Measurements from ENCODE around the gene CITED4. TPM values are rescaled to one million over a fixed set of nuclear protein-coding genes. Genes with fewer than 3 reads are reported as not detected.

CITED4 gene
- total RNA-seq, 2 donors from 2014 or later: 2.1 to 3.7 TPM

DNA sequence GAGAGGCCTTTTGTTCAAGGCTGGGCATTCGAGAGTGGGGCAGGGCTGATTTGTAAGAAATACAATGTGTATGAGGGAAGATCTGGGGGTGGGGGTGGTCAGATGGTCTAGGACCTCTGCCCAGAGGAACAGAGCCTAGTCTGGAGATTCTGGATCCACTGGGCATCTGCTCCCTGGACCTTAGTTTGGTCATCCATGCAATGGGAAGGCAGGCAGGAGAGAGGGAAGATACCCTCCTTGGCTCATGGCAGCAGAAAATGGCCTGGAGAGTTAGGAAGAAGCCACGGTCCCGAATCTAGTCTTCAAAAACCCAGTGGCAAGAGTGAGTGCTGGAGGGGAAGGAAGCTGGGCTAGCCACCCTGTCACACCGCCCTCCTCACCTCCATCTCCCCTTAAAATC, 38.8 kb downstream of the CITED4 start:
- no peaks in the 10 kb centered on the region for H3K9me3 Mint-ChIP-seq
- no peaks in the 10 kb centered on the region for H3K27me3 Mint-ChIP-seq
- peaks cover 11% of the 10 kb centered on the region for H3K4me1 Mint-ChIP-seq
- no peak overlapping the region for H3K4me3 Mint-ChIP-seq
- H3K36me3 Mint-ChIP-seq (ENCODE audit: low read depth): no peaks in the 10 kb centered on the region
- H3K27ac Mint-ChIP-seq: no peak overlapping the region
- no peak for ATAC-seq (replicated peaks)

GRCh38 chr1:40822890-40823289, 39.3 kb downstream of the CITED4 start:
- Mint-ChIP-seq H3K36me3 (ENCODE audit: low read depth) (no peaks in the 10 kb centered on the region), H3K4me3 (no peak overlapping the region), H3K27me3 (no peaks in the 10 kb centered on the region), H3K4me1 (peaks cover 11% of the 10 kb centered on the region), H3K9me3 (no peaks in the 10 kb centered on the region), H3K27ac (no peak overlapping the region)
- ATAC-seq (replicated peaks): no peak

GRCh38 chr1:40820911-40821693, 41.1 kb downstream of the CITED4 start:
- no peak for ATAC-seq (replicated peaks)
- H3K27me3 Mint-ChIP-seq: no peaks in the 10 kb centered on the region
- H3K4me3 Mint-ChIP-seq: no peak overlapping the region
- H3K27ac Mint-ChIP-seq: no peak overlapping the region
- H3K4me1 Mint-ChIP-seq: peaks cover 8% of the 10 kb centered on the region
- no peaks in the 10 kb centered on the region for H3K36me3 Mint-ChIP-seq (ENCODE audit: low read depth)
- H3K9me3 Mint-ChIP-seq: no peaks in the 10 kb centered on the region

DNA sequence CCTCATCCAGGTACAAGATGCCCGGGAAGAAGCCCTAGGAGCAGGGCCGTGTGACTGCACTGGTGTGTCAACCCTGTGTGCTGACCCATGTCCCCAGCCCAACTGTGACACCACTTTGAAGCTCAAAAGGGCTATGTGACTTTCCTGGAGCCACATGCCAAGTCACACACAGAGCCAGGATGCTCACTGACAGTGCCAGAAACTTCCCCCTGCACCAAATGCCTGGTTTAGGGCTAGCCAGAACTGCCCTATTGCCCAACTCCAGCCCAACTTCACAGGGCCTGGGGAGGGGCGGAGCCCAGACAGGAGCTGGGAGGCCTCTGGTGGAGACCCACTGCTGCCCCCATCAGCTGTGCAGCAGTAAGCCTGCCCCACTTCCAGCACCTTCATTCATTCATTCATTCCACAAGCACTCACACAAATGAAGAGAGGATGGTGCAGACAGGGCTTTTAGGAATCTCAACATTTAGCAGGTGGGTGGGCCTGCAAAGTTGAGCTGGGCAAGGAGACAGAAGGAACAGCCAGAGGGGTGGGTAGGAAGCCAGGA, 41.8 kb downstream of the CITED4 start:
- Mint-ChIP-seq H3K9me3 (no peaks in the 10 kb centered on the region), H3K36me3 (ENCODE audit: low read depth) (no peaks in the 10 kb centered on the region), H3K27ac (no peak overlapping the region), H3K27me3 (no peaks in the 10 kb centered on the region), H3K4me3 (peak overlapping the region; percentile 79), H3K4me1 (peaks cover 6% of the 10 kb centered on the region)
- no peak for ATAC-seq (replicated peaks)

GRCh38 chr1:40819101-40819500, 43.1 kb downstream of the CITED4 start:
- ATAC-seq (replicated peaks): no peak
- no peaks in the 10 kb centered on the region for H3K36me3 Mint-ChIP-seq (ENCODE audit: low read depth)
- H3K9me3 Mint-ChIP-seq: no peaks in the 10 kb centered on the region
- no peaks in the 10 kb centered on the region for H3K27me3 Mint-ChIP-seq
- peak overlapping the region; percentile 79 for H3K4me3 Mint-ChIP-seq
- no peaks in the 10 kb centered on the region for H3K4me1 Mint-ChIP-seq
- H3K27ac Mint-ChIP-seq: peak overlapping the region; percentile 65

GRCh38 chr1:40818264-40818961, 43.8 kb downstream of the CITED4 start:
- Mint-ChIP-seq H3K27ac (peak overlapping the region; percentile 50), H3K4me1 (no peaks in the 10 kb centered on the region), H3K36me3 (ENCODE audit: low read depth) (no peaks in the 10 kb centered on the region), H3K27me3 (no peaks in the 10 kb centered on the region), H3K4me3 (peak overlapping the region; percentile 79), H3K9me3 (no peaks in the 10 kb centered on the region)
- peak; percentile 99 for ATAC-seq (replicated peaks)

DNA sequence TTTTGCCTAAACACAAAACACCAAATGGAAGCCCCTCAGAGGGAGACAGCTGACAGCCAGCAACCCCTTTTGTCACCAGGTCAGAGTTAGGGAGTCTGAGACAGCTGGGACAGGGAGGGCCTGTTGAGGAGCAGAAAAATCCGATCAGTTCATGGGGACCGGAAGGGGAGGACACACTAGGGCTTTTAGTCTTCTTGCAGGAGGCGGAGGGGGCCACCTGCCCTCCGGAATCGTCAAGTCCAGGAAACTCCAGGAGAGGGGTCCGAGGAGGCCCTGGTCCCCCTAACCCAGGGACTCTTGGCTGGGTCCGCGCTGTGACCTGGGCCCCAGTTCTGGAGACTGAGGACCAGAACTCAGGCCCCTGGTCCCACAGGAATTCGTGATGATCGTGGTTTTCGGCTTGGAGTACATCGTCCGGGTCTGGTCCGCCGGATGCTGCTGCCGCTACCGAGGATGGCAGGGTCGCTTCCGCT, 44.3 kb downstream of the CITED4 start:
- Mint-ChIP-seq H3K27me3 (no peaks in the 10 kb centered on the region), H3K36me3 (ENCODE audit: low read depth) (no peaks in the 10 kb centered on the region), H3K4me3 (peak overlapping the region; percentile 79), H3K27ac (no peak overlapping the region), H3K4me1 (no peaks in the 10 kb centered on the region), H3K9me3 (no peaks in the 10 kb centered on the region)
- ATAC-seq (replicated peaks): no peak

DNA sequence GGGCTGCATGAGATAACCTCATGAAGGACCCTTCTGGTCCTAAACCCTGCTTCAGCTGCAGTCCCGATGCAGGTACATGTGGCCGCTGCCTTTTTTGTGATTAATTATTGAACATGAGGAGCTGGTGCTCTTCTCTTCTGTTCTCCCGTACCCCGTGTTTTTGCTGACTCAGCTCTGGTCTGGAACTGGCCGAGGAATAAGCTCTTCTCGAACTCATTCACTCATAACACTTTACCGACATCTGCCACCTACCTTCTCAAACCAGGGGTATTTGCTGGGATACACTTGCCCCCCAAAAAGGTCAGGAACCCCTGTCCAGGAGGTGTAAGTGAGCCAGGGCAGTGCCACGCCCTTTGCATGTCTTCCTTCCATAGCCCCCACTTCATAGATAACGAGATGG, 46.7 kb downstream of the CITED4 start:
- no peaks in the 10 kb centered on the region for H3K27me3 Mint-ChIP-seq
- no peak overlapping the region for H3K4me3 Mint-ChIP-seq
- no peak for ATAC-seq (replicated peaks)
- peaks cover under 1% of the 10 kb centered on the region for H3K4me1 Mint-ChIP-seq
- no peaks in the 10 kb centered on the region for H3K9me3 Mint-ChIP-seq
- no peaks in the 10 kb centered on the region for H3K36me3 Mint-ChIP-seq (ENCODE audit: low read depth)
- no peak overlapping the region for H3K27ac Mint-ChIP-seq

Other genes with a start within 250 kb of the CITED4 start
- gene RIMS3, start 196.7 kb downstream of the CITED4 start, total RNA-seq: 1 to 10 TPM; 3.0 to 4.2 TPM
- 10 to 100 TPM; 61.2 to 65.2 TPM for gene NFYC, start 170.7 kb downstream of the CITED4 start, total RNA-seq
- 1 to 10 TPM in 1 of 2 donors, under 1 TPM in 1; 0.45 to 1.5 TPM for gene KCNQ4, start 78.6 kb downstream of the CITED4 start, total RNA-seq
- 100 to 1,000 TPM in 1 of 2 donors, 10 to 100 TPM in 1; 46.3 to 102 TPM for gene CTPS1, start 117.3 kb upstream of the CITED4 start, total RNA-seq
- under 1 TPM; 0.13 to 0.32 TPM for gene SLFNL1, start 159.4 kb upstream of the CITED4 start, total RNA-seq